Natural killer cell treated with Interleukin-12 subunit alpha and Interleukin-12 subunit beta and Interleukin-15 and Interleukin-18, amount 100 ng/mL, for 72 hours (primary cell): ENCODE results near the gene FLNB. TPM values are rescaled to one million over a fixed set of nuclear protein-coding genes. Genes with fewer than 3 reads are reported as not detected.

Experiments used
- ATAC-seq, 2 donors: fragments of 150-1000 bp; cut with Tn5 transposase in 1 of 2; sonication (Bioruptor Pico), chemical (Tn5 transposase) in 1 of 2; 2 replicates each; pipeline ENCODE4 v1.10.0; 2021
- DNase-seq: peaks from one replicate; pipeline ENCODE4 v3.0.0; 2022; ENCODE audit warnings: low spot score
- H3K27ac Mint-ChIP-seq, 2 donors: 1 replicate in 1 of 2; 2 replicates in 1 of 2; pipeline ENCODE4 v1.8.0; 2022; ENCODE audit warnings: mixed read lengths in 2 of 2, mild to moderate bottlenecking in 1 of 2, moderate library complexity in 1 of 2
- H3K27me3 Mint-ChIP-seq, 2 donors: 1 replicate in 1 of 2; 2 replicates in 1 of 2; pipeline ENCODE4 v1.8.0; 2022; ENCODE audit warnings: mixed read lengths in 2 of 2
- H3K36me3 Mint-ChIP-seq: one replicate; pipeline ENCODE4 v1.8.0; 2022; ENCODE audit warnings: mixed read lengths
- H3K4me1 Mint-ChIP-seq, 2 donors: 1 replicate in 1 of 2; 2 replicates in 1 of 2; pipeline ENCODE4 v1.8.0; 2022; ENCODE audit warnings: low read depth in 2 of 2, mixed read lengths in 2 of 2, mild to moderate bottlenecking in 1 of 2
- H3K4me3 Mint-ChIP-seq: one replicate; pipeline ENCODE4 v1.8.0; 2022; ENCODE audit warnings: mixed read lengths
- H3K9me3 Mint-ChIP-seq: 2 replicates; pipeline ENCODE4 v1.8.0; 2022; ENCODE audit warnings: mixed read lengths
- total RNA-seq, 2 donors: library from RNA; stranded (reverse); gene quantifications; one replicate each; pipeline ENCODE4 v1.2.3, GENCODE V29; 2022

FLNB gene
- total RNA-seq, 2 donors from 2014 or later = 5.9 to 15.4 TPM

- no peak overlapping the region for H3K27ac Mint-ChIP-seq
- H3K36me3 Mint-ChIP-seq = no peaks in the 10 kb centered on the region
- H3K4me3 Mint-ChIP-seq = no peak overlapping the region
- DNase-seq (no peak), ATAC-seq (no peak)
- H3K9me3 Mint-ChIP-seq = no peaks in the 10 kb centered on the region
- peaks cover 6 to 9% of the 10 kb centered on the region in 2 donors for H3K4me1 Mint-ChIP-seq
- H3K27me3 Mint-ChIP-seq = no peaks in the 10 kb centered on the region
Measured at GRCh38 chr3:58160399-58160798, 152.2 kb downstream of the FLNB start.

- Mint-ChIP-seq H3K27me3 (no peaks in the 10 kb centered on the region), H3K4me1 (peaks cover 6 to 9% of the 10 kb centered on the region in 2 donors), H3K4me3 (no peak overlapping the region), H3K27ac (no peak overlapping the region), H3K36me3 (no peaks in the 10 kb centered on the region), H3K9me3 (no peaks in the 10 kb centered on the region)
- ATAC-seq (peak; percentile 39 to 55), DNase-seq (no peak)
Measured at GRCh38 chr3:58161435-58162398, 153.5 kb downstream of the FLNB start.

- ATAC-seq (no peak), DNase-seq (no peak)
- H3K27ac Mint-ChIP-seq = no peak overlapping the region
- H3K4me1 Mint-ChIP-seq = peaks cover 6 to 9% of the 10 kb centered on the region in 2 donors
- H3K9me3 Mint-ChIP-seq = no peaks in the 10 kb centered on the region
- no peaks in the 10 kb centered on the region for H3K36me3 Mint-ChIP-seq
- H3K27me3 Mint-ChIP-seq = no peaks in the 10 kb centered on the region
- no peak overlapping the region for H3K4me3 Mint-ChIP-seq
Measured at GRCh38 chr3:58163234-58163633, 155.0 kb downstream of the FLNB start.

- H3K36me3 Mint-ChIP-seq = no peaks in the 10 kb centered on the region
- ATAC-seq (peak in 1 of 2 donors; percentile 16), DNase-seq (no peak)
- H3K9me3 Mint-ChIP-seq = no peaks in the 10 kb centered on the region
- H3K4me3 Mint-ChIP-seq = no peak overlapping the region
- H3K27ac Mint-ChIP-seq = no peak overlapping the region
- H3K4me1 Mint-ChIP-seq = peaks cover 6 to 9% of the 10 kb centered on the region in 2 donors
- H3K27me3 Mint-ChIP-seq = no peaks in the 10 kb centered on the region
Measured at GRCh38 chr3:58164199-58164879, 156.1 kb downstream of the FLNB start.

GRCh38 chr3:58164906-58165821 lies 156.9 kb downstream of the FLNB start:
- no peaks in the 10 kb centered on the region for H3K36me3 Mint-ChIP-seq
- DNase-seq (no peak), ATAC-seq (no peak)
- H3K9me3 Mint-ChIP-seq = no peaks in the 10 kb centered on the region
- no peaks in the 10 kb centered on the region for H3K27me3 Mint-ChIP-seq
- H3K4me1 Mint-ChIP-seq = peaks cover 6 to 9% of the 10 kb centered on the region in 2 donors
- H3K27ac Mint-ChIP-seq = no peak overlapping the region
- H3K4me3 Mint-ChIP-seq = no peak overlapping the region

GRCh38 chr3:58167431-58168351 lies 159.5 kb downstream of the FLNB start:
- no peaks in the 10 kb centered on the region for H3K4me1 Mint-ChIP-seq
- ATAC-seq (peak; percentile 71 to 73), DNase-seq (no peak)
- H3K36me3 Mint-ChIP-seq = no peaks in the 10 kb centered on the region
- H3K27me3 Mint-ChIP-seq = no peaks in the 10 kb centered on the region
- no peak overlapping the region for H3K27ac Mint-ChIP-seq
- H3K9me3 Mint-ChIP-seq = no peaks in the 10 kb centered on the region
- H3K4me3 Mint-ChIP-seq = no peak overlapping the region

GRCh38 chr3:58168498-58168897 lies 160.3 kb downstream of the FLNB start:
- Mint-ChIP-seq H3K4me1 (no peaks in the 10 kb centered on the region), H3K36me3 (no peaks in the 10 kb centered on the region), H3K27me3 (no peaks in the 10 kb centered on the region), H3K9me3 (no peaks in the 10 kb centered on the region), H3K4me3 (no peak overlapping the region), H3K27ac (no peak overlapping the region)
- ATAC-seq (no peak), DNase-seq (no peak)

GRCh38 chr3:58169371-58169770 lies 161.1 kb downstream of the FLNB start:
- DNase-seq = no peak
- H3K4me1 Mint-ChIP-seq = no peaks in the 10 kb centered on the region
- ATAC-seq = no peak
- no peak overlapping the region for H3K27ac Mint-ChIP-seq
- no peaks in the 10 kb centered on the region for H3K36me3 Mint-ChIP-seq
- H3K27me3 Mint-ChIP-seq = no peaks in the 10 kb centered on the region
- no peaks in the 10 kb centered on the region for H3K9me3 Mint-ChIP-seq
- H3K4me3 Mint-ChIP-seq = no peak overlapping the region

- no peaks in the 10 kb centered on the region for H3K4me1 Mint-ChIP-seq
- no peak overlapping the region for H3K4me3 Mint-ChIP-seq
- no peak for ATAC-seq
- peaks cover 0 to under 1% of the 10 kb centered on the region in 2 donors for H3K27me3 Mint-ChIP-seq
- H3K27ac Mint-ChIP-seq = no peak overlapping the region
- no peaks in the 10 kb centered on the region for H3K36me3 Mint-ChIP-seq
- peak; percentile 55 for DNase-seq
- H3K9me3 Mint-ChIP-seq = no peaks in the 10 kb centered on the region
Measured at GRCh38 chr3:58170376-58170775, 162.2 kb downstream of the FLNB start.

- H3K27me3 Mint-ChIP-seq = peaks cover 0 to 3% of the 10 kb centered on the region in 2 donors
- no peaks in the 10 kb centered on the region for H3K4me1 Mint-ChIP-seq
- ATAC-seq (no peak), DNase-seq (peak; percentile 56)
- H3K27ac Mint-ChIP-seq = no peak overlapping the region
- no peak overlapping the region for H3K4me3 Mint-ChIP-seq
- H3K36me3 Mint-ChIP-seq = no peaks in the 10 kb centered on the region
- no peaks in the 10 kb centered on the region for H3K9me3 Mint-ChIP-seq
Measured at GRCh38 chr3:58171126-58171525, 162.9 kb downstream of the FLNB start.

GRCh38 chr3:58173029-58173668 lies 164.9 kb downstream of the FLNB start:
- H3K4me3 Mint-ChIP-seq = no peak overlapping the region
- no peak overlapping the region for H3K27ac Mint-ChIP-seq
- H3K9me3 Mint-ChIP-seq = no peaks in the 10 kb centered on the region
- no peaks in the 10 kb centered on the region for H3K4me1 Mint-ChIP-seq
- DNase-seq (peak; percentile 51), ATAC-seq (no peak)
- H3K36me3 Mint-ChIP-seq = no peaks in the 10 kb centered on the region
- H3K27me3 Mint-ChIP-seq = peaks cover 0 to 3% of the 10 kb centered on the region in 2 donors

- Mint-ChIP-seq H3K36me3 (no peaks in the 10 kb centered on the region), H3K4me3 (no peak overlapping the region), H3K27ac (no peak overlapping the region), H3K9me3 (no peaks in the 10 kb centered on the region), H3K4me1 (peaks cover 5 to 6% of the 10 kb centered on the region in 2 donors), H3K27me3 (peaks cover 0 to 7% of the 10 kb centered on the region in 2 donors)
- DNase-seq (peak; percentile 42), ATAC-seq (no peak)
Measured at GRCh38 chr3:58173669-58174398, 165.6 kb downstream of the FLNB start.
